ENCODE results near the gene TLR9. TPM values are rescaled to one million over a fixed set of nuclear protein-coding genes. Genes with fewer than 3 reads are reported as not detected.
A peak's percentile ranks its signal among the peaks of the same experiment; 100 is the strongest.

TLR9 gene
- polyA plus RNA-seq, 1 experiment, result 0.07 TPM

- ChIA-PET POLR2A (no interaction called here), CTCF (interaction anchor here (0.6 to 10.7 kb wide), 15 partner anchors 8 to 119 kb away, joined by 3 to 131 read pairs (median 5); partner anchors contain the start of genes PPM1M and TLR9)
- no peak for DNase-seq (ENCODE audit: low read depth)
- Histone ChIP-seq H3K36me3 (ENCODE audit: control insufficient read depth, insufficient read depth, low read length) (peaks cover 54% of the 10 kb centered on the region), H3K4me3 (ENCODE audit: low read depth, low read length) (no peak overlapping the region), H3K27me3 (ENCODE audit: control insufficient read depth, insufficient read depth, low read length) (no peaks in the 10 kb centered on the region)
- no peak; the same call in 1 of the 2 replicates for TF ChIP-seq CTCF (IDR thresholded peaks at IDR 0.05; ENCODE audit: insufficient read depth, low read depth, low read length)
Observed at GRCh38 chr3:52232279-52233107, 7.0 kb upstream of the TLR9 start.

DNA sequence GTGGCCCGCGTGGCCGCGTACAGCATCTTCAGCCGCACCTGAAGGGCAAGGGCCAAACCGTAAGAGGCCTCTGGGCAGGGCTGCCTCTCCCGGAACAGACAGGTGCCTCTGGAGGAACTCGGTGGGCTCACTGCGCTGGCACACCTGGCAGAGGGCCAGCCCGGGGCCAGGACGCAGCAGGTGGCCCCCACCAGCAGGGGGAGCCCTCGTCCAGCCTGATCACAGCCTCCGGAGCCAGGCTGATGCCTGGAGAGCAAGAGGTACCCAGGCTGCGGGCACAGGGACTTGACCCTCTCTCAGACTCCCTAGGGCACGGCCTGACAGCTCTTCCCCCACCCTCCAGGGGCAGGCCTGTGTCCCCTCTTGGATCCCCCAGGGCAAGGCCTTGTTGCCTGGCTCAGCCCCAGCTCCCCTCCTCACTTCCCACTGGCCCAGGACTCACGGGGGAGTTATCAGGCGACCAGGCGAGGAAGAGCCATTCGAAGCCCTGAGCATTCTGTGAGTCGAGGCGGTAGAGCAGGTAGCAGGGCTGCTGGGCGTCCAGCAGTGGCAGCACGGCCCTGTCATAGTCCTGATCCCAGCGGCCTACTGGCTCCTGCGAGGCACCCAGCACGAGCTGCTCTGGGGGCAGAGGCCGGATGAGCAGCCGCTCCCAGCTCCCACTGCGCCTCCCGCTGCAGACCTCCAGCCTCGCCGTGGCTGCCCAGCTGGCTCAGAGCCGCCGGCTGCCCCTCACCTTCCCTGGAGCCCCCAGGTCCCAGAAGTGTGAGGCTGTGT is 6.2 kb upstream of the TLR9 start:
- Histone ChIP-seq H3K27me3 (ENCODE audit: control insufficient read depth, insufficient read depth, low read length) (no peaks in the 10 kb centered on the region), H3K36me3 (ENCODE audit: control insufficient read depth, insufficient read depth, low read length) (peaks cover 54% of the 10 kb centered on the region), H3K4me3 (ENCODE audit: low read depth, low read length) (no peak overlapping the region)
- ChIA-PET CTCF (interaction anchor here (0.7 to 10.7 kb wide), 17 partner anchors 8 to 120 kb away, joined by 3 to 131 read pairs (median 5); partner anchors contain the start of genes PPM1M and TLR9), POLR2A (no interaction called here)
- peak; percentile 95 for TF ChIP-seq CTCF (IDR thresholded peaks at IDR 0.05; ENCODE audit: insufficient read depth, low read depth, low read length)
- no peak for DNase-seq (ENCODE audit: low read depth)

GRCh38 chr3:52230889-52231499 is 5.5 kb upstream of the TLR9 start:
- no peak overlapping the region for H3K4me3 ChIP-seq (ENCODE audit: low read depth, low read length)
- no peaks in the 10 kb centered on the region for H3K27me3 ChIP-seq (ENCODE audit: control insufficient read depth, insufficient read depth, low read length)
- ChIA-PET POLR2A (no interaction called here), CTCF (interaction anchor here (0.9 to 10.7 kb wide), 14 partner anchors 8 to 107 kb away, joined by 3 to 131 read pairs (median 5); partner anchors contain the start of genes PPM1M and TLR9)
- no peak for DNase-seq (ENCODE audit: low read depth)
- peaks cover 54% of the 10 kb centered on the region for H3K36me3 ChIP-seq (ENCODE audit: control insufficient read depth, insufficient read depth, low read length)
- TF ChIP-seq CTCF (IDR thresholded peaks at IDR 0.05; ENCODE audit: insufficient read depth, low read depth, low read length), result no peak

DNA sequence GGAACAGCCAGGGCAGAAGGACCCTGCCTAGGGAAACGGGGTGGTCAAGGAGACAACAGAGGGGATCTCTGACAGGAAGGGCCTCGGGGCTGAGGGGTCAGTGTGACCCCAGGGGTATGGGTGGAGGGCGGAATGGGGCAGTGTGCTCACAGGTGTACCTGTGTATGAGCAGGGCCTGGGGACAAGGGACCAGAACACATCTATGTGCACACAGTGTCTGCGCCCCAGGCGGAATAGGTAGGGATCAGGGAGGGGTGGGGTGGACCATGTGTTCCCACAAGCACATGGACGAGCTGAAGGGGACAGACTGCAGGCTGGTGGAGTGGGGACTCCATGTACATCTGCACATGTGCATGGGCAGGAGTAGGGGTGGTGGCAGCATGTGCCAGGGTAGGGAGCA is 5.0 kb upstream of the TLR9 start:
- Histone ChIP-seq H3K4me3 (ENCODE audit: low read depth, low read length) (no peak overlapping the region), H3K36me3 (ENCODE audit: control insufficient read depth, insufficient read depth, low read length) (peaks cover 54% of the 10 kb centered on the region), H3K27me3 (ENCODE audit: control insufficient read depth, insufficient read depth, low read length) (no peaks in the 10 kb centered on the region)
- no peak for DNase-seq (ENCODE audit: low read depth)
- TF ChIP-seq CTCF (IDR thresholded peaks at IDR 0.05; ENCODE audit: insufficient read depth, low read depth, low read length), result no peak
- CTCF ChIA-PET, result interaction anchor here (0.9 to 10.7 kb wide), 5 partner anchors 7 to 108 kb away, joined by 3 to 131 read pairs (median 6); partner anchors contain the start of genes PPM1M and TLR9
- POLR2A ChIA-PET, result no interaction called here
